Amygdala (tissue), 56 donors: Measurements from ENCODE around the gene GRID2.
"Not testable (repeated sequence)": the region's sequence is repeated elsewhere in the genome, so short reads cannot be mapped to it uniquely, and the experiment has no call there.

ENCODE experiments used
- DNase-seq, 56 donors: peaks; one replicate each; lab custom pipeline; 2025; lab: John Stamatoyannopoulos, UW

The GRID2 gene

DNA sequence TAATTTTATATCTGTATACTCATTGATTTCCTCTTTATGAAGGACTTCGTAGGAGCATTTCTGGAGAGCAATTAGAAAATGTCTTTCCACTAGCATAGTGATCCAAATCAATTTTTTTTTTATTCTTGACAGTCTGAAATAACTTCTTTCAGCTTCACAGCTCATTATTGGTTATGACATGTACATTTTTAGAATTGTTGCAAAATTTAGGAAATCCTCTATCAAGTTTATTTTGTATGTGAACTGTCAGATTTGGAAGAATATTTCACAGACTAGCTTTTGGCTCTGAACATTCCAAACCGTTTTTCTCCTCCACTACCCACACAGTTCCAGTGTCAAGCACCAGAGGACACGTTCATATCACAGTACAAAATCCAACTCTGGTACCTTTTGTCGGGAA lies 1275.2 kb downstream of the GRID2 start:
- DNase-seq: no peak

DNA sequence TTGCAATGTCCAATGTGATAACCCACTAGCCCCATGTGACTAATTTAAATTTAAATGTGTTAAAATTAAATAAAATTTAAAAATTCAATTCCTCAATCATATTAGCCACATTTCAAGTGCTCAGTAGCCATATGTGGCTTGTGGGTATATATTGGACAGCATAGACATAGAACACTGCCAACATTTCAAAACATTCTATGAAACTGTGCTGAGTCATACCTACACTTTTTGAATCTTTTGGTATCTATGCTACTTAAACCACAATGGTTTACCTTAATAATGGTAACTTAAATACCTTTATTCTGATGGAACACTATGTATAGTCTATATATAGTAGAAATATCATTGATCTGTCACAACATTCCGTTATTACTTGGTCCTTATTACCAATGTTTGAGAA lies 1301.4 kb downstream of the GRID2 start:
- DNase-seq: no peak

DNA sequence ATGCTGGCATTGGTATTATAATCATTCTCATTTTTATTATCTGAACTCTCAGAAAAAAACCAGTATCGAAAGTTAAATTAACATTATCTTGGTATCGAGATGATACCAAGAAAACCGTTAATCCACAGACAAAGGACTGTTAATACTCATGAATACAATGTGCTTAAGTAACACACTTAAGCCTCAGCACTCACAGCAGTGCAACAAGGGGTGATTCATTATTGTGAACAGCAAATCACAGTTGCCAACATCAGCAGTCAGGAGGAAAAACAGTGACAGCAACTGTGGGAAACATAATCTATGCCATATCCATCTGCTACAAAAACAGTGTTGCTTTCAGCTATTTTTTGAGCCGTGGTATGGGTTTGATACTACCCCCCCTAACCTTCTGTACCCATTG lies 1313.8 kb downstream of the GRID2 start:
- peak in 5 of 56 donors; percentile 0 to 7 (median 2) for DNase-seq

DNA sequence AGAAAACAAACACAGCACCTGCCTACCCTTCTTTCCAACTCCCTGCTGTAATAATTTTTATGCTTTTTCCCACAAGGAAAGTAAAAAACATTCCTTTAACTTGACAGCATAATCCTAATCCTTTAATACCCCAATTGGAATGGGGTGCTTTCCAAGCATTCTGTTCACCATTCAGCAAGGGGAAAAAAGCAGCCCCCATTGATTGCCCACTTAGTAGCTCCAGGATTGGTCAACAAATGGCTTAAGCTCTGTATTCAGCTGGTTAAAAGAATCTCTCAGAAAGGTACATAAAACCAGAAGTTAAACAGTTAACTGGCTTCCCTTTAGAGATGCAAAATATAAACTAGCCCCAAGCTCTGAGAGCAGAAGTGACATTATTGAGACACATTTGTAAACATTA lies 1330.0 kb downstream of the GRID2 start:
- DNase-seq: no peak

DNA sequence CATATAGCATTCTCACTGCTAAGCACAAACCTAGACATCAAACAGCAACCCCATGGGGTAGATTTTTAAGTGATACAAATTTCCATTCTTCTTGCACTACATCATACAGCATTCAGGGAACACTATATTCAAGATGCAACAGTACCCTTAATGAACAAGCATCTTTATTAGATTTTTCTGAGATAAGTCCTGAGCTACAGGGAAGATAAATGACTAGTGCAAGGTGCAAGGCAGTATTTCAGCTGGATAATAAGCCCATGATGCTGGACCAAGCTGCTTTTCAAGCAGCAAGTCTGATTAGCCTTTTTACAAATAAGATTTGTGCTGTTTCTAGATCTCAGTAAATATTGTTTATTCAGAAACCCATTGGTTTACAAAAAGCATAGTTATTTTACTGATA lies 1332.2 kb downstream of the GRID2 start:
- DNase-seq: no peak

DNA sequence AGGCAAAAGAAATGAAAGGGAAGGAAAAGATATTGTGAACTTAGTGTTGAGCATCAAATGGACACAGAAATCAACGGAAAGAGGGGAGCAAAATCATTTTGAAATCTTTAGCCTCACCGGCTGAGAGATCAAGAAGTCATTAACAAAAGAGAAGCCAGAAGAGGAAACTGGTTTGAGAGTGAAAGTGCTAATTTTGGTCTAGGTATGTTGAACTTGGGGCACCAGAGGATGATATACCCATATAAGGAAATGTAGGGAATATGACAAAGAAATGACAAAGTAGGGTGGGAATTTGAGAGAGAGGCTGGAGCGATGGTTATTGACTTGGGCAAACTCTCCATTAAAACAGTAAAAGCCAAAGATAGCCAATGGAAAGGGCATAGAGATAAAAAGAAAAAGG lies 1341.4 kb downstream of the GRID2 start:
- DNase-seq: no peak

DNA sequence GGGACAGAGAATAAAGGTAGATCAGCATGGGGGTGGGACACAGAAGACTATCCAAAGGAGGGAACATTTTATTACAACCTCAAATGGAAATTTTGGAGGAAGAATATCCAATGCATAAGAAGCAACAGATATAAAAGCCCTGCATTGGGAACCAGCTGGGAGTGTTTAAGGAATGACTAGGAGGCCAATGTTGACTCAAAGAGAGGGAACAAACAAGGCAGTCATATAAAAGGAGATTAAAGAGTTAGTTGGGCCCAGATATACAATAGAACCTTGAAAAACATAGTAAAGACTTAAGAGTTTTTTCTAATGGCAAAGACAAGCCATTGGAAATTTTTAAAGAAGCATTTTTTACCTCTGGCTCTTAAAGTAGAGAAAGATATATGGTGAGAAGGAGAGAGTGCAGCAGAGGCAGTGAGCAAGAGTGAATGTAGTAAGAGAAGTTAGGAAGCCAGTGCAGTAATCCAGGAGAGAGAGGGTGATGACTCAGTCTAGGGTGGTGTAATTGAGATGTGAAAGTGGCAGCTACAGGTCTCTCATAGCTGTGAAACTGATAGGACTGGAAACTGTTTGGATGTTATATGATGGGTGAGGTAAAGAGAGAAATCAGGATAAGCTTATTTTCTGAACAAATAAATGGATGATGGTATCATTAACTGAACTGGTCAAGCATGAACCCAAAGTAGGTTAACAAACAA lies 1342.6 kb downstream of the GRID2 start:
- no peak for DNase-seq

DNA sequence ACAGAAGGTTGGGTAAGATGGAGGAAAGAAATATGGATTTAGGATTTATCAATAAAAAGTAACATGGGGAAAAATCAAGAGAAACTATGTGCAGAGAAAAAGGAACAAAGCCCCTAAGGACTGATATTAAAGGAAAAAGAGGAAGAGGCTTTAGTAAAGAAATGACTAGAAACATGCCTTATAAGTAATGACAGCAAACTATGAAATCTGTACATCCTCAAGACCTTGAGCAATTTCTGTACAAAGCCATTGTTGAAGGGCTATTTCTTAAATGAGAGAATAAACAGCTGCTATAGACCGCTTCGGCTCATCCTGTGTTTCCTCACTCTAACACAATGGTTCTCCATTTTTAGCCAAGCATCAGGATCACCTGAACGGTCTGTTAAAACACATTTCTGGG lies 1344.5 kb downstream of the GRID2 start:
- no peak for DNase-seq

DNA sequence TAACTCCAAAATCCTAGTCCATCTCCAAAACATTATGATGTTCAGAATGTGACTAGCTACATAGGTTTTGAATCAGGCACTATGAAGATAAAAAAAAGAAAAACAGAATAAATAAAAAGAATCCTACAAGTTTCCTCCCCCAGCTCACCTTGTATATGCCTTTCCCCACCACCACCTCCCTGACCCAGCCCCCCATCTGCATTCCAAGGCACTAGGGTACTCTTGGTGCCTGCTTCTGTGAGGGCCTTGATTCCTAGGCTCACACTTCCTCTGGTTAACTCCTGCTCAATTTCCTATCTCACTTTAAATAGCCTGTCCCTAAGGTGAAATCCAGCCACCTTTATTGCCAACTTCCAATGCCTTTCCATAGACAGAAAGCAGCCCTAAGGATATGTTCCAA lies 1346.1 kb downstream of the GRID2 start:
- no peak for DNase-seq

DNA sequence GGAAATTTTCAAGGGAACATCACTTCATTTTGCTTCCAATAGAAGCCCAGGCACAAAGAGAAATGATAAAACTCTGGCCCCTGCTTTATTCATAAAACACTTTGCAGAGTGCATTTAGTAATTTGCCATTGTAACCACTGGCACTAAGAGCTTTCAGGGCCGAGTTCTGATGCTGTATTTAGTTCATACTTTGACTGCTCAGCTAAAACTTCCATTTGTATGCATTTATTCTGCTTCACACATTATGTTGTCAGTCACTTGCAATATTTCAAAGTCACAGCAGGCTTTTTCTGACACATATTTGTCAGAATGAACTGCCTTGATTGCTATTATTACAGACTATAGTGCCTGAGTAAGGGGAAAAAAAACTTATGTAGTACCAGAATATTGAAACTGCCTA lies 1350.4 kb downstream of the GRID2 start:
- no peak for DNase-seq

DNA sequence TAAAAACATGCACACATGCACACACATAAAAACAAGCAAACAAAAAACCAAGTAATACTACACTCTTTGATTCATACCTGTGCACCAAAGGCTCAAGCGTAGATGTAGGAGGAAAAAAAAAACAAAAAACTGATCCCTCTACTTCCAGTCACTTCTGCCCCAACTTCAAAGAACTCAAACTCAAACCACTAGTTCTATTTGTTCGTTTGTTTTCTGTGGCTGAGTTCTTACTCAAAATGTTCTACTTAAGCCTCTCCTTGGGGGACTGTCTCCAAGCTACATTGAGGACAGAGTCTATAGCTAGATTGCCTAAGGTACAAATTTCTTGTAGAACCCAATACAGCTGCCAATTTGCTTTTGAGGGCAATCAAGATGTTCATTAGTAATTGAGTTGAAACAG lies 1353.8 kb downstream of the GRID2 start:
- no peak for DNase-seq

DNA sequence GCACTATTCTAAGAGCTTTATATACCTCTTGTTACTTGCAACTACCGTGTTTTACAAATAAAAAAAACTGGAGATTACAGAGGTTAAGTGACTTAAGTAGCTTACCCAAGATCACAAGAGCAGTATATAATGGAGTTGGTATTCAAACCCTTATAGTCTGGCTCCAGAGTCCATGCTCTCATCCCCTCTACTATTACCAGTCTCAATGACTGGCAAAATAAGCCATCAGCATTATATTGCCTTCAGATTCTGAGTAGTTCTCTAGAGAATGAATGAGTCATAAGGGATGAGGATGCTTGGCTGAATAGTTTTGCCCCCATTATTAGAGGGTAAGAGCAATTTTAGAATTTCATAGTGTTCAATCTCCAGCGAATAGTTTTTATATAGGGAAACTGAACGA lies 1354.7 kb downstream of the GRID2 start:
- DNase-seq: no peak

DNA sequence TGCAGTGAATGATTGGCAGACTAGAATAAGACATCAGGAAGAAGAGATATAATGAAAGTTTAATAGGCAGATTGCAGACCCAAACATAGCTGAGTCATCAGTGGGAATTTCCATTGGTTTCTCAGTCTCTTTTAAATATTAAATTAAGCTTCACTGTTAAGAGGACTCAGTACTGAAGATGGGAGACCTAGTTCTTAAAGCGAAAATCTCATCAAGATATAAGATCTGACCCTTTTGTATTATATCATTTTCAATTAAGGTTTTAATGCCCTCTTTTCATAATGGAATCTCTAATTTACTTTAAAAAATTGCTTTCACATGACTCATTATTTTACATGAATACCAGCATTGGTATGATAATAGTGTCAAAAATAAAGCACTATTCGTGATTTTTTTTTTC lies 1355.9 kb downstream of the GRID2 start:
- DNase-seq: no peak

DNA sequence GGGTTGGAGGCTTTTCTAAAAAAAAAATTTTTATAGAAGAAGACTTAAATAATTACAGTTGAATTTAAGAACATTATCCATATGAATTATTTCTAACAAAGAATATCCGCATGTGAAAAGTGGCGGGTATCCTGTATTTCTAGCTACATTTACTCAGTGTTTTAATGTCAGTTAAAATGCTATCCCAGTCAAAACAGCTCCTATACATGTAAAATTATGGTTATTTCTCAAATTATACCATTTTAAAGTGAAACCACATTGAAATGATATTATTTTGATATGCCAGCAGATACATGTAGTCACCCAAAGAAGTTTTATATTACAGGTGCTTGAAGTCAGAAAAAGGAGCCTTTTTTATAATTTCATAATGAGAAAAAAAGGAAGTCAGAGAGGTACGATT lies 1356.3 kb downstream of the GRID2 start:
- DNase-seq: no peak

DNA sequence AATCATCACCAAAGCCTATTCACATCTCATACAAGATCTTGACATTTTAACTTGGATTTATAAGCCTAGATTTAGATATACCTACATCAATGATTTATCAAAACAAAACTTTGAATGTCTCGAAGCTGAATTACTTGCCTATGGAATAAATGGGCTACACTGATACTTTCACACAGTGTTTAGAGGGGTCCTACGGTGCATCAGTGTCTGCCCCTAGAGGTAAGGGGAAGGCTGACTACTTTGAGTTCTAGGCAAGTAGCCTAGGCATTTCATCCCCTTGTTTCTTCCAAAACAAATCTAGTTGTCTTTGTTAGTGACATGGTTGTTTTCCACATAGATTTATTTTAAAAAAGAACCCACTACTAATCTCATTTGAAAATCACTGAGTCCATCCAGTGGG lies 1366.7 kb downstream of the GRID2 start:
- no peak for DNase-seq

DNA sequence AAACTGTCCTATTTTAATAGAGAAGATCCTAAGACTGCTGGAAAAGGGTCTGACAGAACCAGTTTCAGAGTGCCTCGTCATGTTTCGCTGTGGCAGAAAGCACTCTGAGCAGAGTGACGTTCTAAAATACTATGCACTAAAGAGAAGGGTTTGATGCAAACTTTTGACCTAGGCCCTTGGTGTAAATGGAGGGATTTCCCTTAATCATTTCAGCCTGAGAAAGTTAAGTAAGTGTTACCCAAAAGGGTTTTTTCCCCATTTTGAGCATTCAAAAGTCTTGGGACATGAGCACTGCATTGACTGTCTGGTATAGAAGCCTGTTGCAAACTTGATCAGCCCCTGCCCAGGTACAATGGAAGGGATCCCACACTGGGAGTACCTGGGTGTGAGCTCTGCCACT lies 1367.3 kb downstream of the GRID2 start:
- DNase-seq: no peak

DNA sequence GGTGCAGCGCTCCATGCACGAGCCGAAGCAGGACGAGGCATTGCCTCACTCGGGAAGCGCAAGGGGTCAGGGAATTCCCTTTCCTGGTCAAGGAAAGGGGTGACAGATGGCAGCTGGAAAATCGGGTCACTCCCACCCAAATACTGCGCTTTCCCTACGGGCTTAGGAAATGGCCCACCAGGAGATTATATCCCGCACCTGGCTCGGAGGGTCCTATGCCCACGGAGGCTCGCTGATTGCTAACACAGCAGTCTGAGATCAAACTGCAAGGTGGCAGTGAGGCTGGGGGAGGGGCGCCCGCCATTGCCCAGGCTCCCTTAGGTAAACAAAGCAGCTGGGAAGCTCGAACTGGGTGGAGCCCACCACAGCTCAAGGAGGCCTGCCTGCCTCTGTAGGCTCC lies 1373.2 kb downstream of the GRID2 start:
- DNase-seq: not testable (repeated sequence)

DNA sequence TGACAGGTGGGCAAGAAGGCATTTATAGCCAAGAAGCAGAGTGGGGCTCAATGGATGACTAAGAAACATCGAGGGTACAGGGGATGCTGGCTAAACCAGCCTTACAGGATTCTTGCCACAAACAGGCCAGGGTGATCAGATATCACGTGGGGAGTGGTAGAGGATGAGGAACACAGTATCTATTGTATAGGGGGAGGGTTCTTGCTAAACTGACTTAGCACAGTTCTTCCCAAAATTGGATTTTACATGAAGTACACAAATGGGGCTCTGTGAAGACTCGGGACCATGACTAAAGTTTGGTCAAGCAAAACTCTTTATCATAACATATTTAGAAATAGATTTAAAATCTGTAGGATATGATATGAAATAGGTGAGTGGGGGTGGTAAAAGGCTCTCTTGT lies 1380.8 kb downstream of the GRID2 start:
- DNase-seq: no peak

DNA sequence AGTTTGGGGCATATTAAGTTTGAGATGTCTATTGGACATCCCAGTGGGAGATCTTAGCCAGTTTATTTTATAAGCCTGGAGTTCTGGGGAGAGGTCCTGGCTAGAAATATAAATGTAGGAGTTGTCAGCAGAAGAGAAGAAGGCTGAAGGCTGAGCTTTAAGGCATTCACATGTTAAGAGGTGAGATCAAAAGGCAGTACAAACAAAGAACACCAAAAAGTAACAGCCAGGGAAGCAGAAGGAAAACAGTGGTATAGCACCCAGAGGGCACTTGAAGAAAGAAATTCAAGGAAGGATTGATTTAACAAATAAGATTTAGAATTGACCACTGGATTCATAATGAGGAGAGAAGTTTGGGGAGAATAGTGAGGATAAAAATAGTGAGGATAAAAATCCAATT lies 1383.5 kb downstream of the GRID2 start:
- no peak for DNase-seq

DNA sequence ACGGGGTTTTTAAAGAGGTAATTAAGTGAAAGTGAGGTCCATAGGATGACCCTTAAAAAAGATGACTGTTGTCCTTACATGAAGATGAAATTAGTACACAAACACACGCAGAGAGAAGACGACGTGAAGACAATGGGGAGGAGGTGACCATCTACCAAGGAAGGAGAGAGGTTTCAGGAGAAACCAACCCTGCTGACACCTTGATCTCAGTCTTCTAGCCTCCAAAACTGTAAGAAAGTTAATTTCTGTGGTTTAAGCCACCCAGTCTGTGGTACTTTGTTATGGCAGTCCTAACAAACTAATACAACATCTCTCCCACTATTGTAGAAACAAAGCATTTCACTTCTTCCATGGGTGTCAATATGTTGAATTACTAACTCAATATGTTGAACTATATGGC lies 1385.2 kb downstream of the GRID2 start:
- DNase-seq: no peak

DNA sequence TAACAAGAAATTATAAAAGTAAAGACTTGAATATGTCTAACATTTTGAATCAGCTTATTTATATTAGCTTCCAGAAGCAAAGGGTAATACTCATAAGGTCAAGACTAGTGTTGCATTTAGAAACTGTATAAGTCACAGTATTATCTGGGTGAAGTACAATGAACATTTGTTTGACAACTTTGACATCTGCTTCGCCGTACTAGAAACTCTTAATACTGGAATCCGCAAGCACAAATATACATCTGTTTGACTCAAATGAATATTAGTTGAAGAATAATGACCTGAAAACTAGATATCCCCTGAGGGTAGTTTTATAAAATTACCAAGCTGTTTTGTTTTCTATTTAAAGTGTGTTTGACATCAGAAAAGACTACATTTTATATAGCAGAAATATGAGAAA lies 1389.4 kb downstream of the GRID2 start:
- DNase-seq: no peak

DNA sequence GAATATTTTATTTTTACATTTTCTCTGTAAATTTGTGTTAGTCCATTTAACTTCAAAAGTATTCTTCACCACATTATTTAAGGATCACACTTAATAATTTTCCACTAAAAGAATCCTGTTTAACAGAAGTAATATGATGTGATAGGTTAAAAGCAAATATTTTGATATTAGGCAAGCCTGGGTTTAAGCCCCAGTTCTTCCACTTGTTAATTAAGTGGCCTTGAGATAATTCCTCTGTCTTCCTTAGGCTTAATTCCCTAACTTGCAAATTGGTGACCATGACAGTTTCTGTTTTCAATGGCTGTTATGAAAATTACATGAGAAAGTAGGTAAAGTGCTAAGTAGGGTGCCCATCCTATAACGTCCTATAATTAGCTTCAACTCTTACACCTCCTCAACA lies 1394.9 kb downstream of the GRID2 start:
- no peak for DNase-seq

DNA sequence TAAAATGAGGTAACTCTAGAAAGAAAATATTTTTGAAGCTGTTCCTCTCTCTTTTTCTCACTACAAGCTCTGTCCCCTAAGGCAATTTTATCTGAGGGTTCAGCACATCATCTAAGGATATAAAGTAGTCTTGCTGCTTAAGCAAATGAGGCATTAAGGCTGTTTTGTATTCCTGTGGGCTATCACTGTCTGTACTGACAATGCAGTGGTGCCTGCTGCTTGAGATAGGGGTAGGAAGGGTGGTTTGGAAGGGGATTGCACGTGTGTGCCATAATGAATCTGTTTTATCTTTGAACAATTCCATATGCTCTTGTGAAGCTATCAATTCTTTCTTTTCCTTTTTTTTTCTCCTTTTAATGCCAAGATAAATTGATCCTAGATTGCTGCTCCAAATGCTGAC lies 1396.8 kb downstream of the GRID2 start:
- no peak for DNase-seq
